OCI-LY1 (cell line): ENCODE results near the gene SIK3.

Experiments used
- CTCF ChIP-seq: fragments of 200-600 bp; sonication (generic), shearing (Covaris generic); IDR thresholded peaks from 2 replicates; pipeline ENCODE4 v1.5.1; 2017; ENCODE audit warnings: mild to moderate bottlenecking, antibody characterized with exemption, low read length, moderate library complexity, mixed read lengths
- EZH2 ChIP-seq: fragments of 200-600 bp; sonication (generic), shearing (Covaris generic); IDR thresholded peaks from 2 replicates; pipeline ENCODE4 v1.8.0; 2017; ENCODE audit warnings: borderline replicate concordance, mixed run types, mild to moderate bottlenecking, antibody characterized with exemption, low read length, moderate library complexity, mixed read lengths

GRCh38 chr11:117121176-117121575 lies 22.9 kb upstream of the SIK3 start:
- TF ChIP-seq CTCF: no peak
- TF ChIP-seq EZH2: no peak
